ENCODE measurements around the gene EPG5. TPM values are rescaled to one million over a fixed set of nuclear protein-coding genes. Genes with fewer than 3 reads are reported as not detected.
"Not testable (repeated sequence)": the region's sequence is repeated elsewhere in the genome, so short reads cannot be mapped to it uniquely, and the experiment has no call there.

The EPG5 gene
- total and polyA plus RNA-seq, 2 of the 4 experiments (the other 2 are of a cell fraction), result 37.3 to 114 TPM

GRCh38 chr18:45820106-45820745, 146.9 kb downstream of the EPG5 start (continued):
- TF ChIP-seq FOS (IDR thresholded peaks at IDR 0.05; ENCODE audit: low read depth, low read length), result no peak

- H2AK9ac ChIP-seq (replicated peaks; ENCODE audit: low read depth, low read length, poor library complexity); H3K14ac ChIP-seq (replicated peaks; ENCODE audit: low read depth, low read length); H3K9ac ChIP-seq (ENCODE audit: low read depth, low read length); H2BK20ac ChIP-seq (ENCODE audit: low read depth, low read length); H3K4me2 ChIP-seq (ENCODE audit: low read depth, low read length); H3K18ac ChIP-seq (ENCODE audit: low read depth, low read length); in situ Hi-C loops (cut with MboI; ENCODE audit: low sequenced_read_pairs); H3K9me1 ChIP-seq (ENCODE audit: insufficient read depth, low read length); H3K4ac ChIP-seq (ENCODE audit: low read depth, low read length); H2BK15ac ChIP-seq (ENCODE audit: low read depth, low read length); POLR2A ChIA-PET (ENCODE audit: unreplicated experiment); H4K91ac ChIP-seq (ENCODE audit: insufficient read depth, low read depth, low read length); BruUV-seq (replicated peaks); dilution Hi-C loops (cut with HindIII; ENCODE audit: low sequenced_read_pairs, unreplicated experiment); H2AFZ ChIP-seq (replicated peaks; ENCODE audit: low read length, poor library complexity); ATAC-seq (ENCODE audit: low read depth); H3K9me3 ChIP-seq (ENCODE audit: control insufficient read depth, insufficient read depth, low read length); H3K79me1 ChIP-seq (ENCODE audit: low read depth in 1 of 2, low read length in 2 of 2); H3K23ac ChIP-seq (ENCODE audit: low read depth, low read length); H4K8ac ChIP-seq (ENCODE audit: low read depth in 2 of 2, low read length in 2 of 2); CTCF ChIA-PET; H4K5ac ChIP-seq (ENCODE audit: low read depth, low read length); H3K27me3 ChIP-seq (ENCODE audit: control insufficient read depth, insufficient read depth, low read length); H2AK5ac ChIP-seq (ENCODE audit: low read depth, low read length); H3K4me3 ChIP-seq (ENCODE audit: insufficient read depth, low read depth, low read length); DNase-seq; H4K20me1 ChIP-seq (ENCODE audit: insufficient read depth, low read length); intact Hi-C loops (cut with micrococcal nuclease); H3K56ac ChIP-seq (ENCODE audit: extremely low read depth, insufficient read depth, low read length); H3K4me1 ChIP-seq (ENCODE audit: control insufficient read depth, insufficient read depth, low read length); H3K36me3 ChIP-seq (ENCODE audit: control insufficient read depth, insufficient read depth, low read length); H3K27ac ChIP-seq (ENCODE audit: insufficient read depth, low read length); H2BK5ac ChIP-seq (ENCODE audit: low read depth, low read length, poor library complexity, severe bottlenecking): not testable (repeated sequence)
- H2BK120ac ChIP-seq (ENCODE audit: low read depth, low read length), result peak overlapping the region; percentile 27; the same call in 1 of the 2 replicates
- no CpG with 5 or more reads among the region's 8 CpGs for WGBS, 2 experiments (ENCODE audit: extremely low coverage in 2 of 2, insufficient read length in 1 of 2)
Observed at GRCh38 chr18:45818765-45819164, 148.4 kb downstream of the EPG5 start.

All from IMR-90 (cell line).